ENCODE measurements around the gene MRPS35.
"Not testable (repeated sequence)": the region's sequence is repeated elsewhere in the genome, so short reads cannot be mapped to it uniquely, and the experiment has no call there.

MRPS35 gene

GRCh38 chr12:27709212-27709931, 1.3 kb upstream of the MRPS35 start:
- no peak for DNase-seq

DNA sequence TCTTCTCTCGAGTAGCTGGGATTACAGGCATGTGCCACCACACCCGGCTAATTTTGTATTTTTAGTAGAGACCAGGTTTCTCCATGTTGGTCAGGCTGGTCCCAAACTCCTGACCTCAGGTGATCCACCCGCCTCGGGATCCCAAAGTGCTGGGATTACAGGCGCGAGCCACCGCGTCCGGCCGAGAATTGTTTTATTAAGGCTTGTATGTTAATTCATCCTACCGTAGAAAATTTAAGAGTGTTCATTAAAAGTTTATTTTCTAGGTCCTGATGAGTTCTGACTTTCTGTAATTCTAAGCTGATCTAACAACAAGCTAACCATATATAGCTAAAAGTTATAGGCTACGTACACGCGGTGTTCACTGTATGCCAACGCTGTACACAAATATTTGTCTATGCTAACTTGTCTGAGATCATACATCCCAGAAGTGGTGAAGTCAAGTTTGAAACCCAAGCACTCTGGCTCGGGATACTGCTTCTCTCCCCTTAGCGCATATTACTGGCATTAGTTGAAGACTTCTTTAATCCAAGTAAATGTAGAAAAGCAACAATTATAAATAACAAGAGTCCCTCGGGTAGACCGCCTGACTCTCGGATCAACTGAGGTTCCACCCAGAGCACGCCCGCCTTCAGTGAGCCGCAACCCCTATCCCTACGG, 570 bp upstream of the MRPS35 start:
- peak; percentile 72 for DNase-seq

DNA sequence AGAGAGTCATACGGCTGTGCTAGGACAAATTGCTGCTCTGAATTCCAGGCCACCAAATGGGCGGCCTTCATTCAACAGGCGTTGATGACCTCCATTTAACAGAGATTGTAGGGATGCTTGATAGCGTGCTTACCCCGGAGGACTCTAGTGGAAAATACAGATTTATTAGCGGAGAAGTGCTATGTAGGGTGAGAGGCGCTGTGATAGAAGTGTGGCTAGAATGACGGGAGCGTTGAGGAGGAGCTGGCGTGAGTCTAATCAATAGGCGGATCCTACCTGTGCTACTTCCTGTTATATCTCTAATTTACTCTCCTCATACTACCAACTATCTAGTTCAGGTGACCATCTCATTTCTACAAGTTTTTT, 668 bp downstream of the MRPS35 start:
- no peak for DNase-seq

DNA sequence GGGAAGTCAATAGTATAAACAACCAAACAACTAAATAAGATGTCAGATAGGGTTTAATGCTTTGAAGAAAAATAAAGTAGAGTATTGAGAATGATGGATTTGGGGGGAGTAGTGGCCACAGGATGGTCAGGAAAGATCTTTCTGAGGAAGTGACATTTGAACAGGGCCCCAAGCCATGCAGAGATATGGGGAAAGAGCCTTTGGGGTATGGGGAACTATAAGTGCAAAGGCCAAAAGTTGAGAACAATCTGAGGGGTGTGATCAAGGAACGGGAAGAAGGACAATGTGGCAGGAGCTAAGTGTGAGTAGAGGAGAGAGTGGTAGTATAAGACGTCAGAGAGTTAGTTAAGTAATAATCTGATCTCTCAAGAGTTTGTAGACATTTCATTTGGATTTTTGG, 1.3 kb downstream of the MRPS35 start:
- DNase-seq = no peak

DNA sequence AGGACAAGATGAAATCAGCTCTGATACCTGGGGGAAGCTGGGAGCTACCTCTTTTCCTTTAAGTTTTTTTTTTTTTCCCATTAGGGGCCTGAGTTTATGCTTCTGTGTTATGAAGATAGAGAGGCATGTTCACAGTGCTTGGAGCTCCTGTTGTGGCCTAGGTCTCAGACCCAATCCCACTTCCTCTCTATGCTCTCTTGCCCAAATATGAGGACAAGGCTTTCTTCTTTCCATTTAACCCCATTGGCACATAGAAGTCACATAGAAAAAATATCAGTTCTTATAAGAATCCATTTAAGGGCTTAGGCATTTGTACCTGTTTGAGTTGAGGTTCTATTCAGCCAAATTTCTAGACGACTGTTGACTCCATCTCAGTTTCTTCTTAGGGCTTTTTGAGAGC, 12.6 kb downstream of the MRPS35 start:
- no peak for DNase-seq

GRCh38 chr12:27730097-27730588, 19.5 kb downstream of the MRPS35 start:
- DNase-seq = no peak

- no peak for DNase-seq
Observed at GRCh38 chr12:27732281-27732680, 21.6 kb downstream of the MRPS35 start.

DNA sequence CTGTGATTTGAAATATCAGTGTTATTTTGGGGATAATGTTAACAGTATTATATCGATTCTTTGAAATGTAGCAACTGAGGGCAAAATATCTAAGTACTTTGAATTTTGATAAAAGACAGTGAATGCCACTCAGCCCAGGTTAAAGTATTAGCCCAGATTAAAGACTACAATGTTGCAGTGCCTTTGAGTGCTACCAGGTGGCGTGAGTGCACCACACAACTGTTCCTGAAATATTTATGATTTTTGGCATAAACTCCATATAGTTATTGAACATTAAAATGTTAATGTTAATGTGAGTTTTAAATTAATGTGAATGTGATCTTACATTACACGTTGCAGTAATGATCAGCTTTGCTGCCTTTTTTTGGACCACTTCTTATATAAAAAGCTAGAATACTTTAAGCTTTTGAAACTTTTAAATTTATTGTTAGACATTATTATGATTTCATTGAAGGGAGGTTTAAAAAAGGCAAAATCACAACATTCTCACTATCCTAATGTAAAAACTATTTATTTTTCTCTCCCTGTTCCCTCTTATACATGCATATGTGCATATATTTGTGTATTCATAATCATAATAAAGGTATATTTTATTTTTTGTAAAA, 22.5 kb downstream of the MRPS35 start:
- no peak for DNase-seq

GRCh38 chr12:27733791-27734190, 23.2 kb downstream of the MRPS35 start:
- DNase-seq = no peak

GRCh38 chr12:27734321-27734720, 23.7 kb downstream of the MRPS35 start:
- not testable (repeated sequence) for DNase-seq

- DNase-seq = no peak
Observed at GRCh38 chr12:27743601-27744000, 33.0 kb downstream of the MRPS35 start.

DNA sequence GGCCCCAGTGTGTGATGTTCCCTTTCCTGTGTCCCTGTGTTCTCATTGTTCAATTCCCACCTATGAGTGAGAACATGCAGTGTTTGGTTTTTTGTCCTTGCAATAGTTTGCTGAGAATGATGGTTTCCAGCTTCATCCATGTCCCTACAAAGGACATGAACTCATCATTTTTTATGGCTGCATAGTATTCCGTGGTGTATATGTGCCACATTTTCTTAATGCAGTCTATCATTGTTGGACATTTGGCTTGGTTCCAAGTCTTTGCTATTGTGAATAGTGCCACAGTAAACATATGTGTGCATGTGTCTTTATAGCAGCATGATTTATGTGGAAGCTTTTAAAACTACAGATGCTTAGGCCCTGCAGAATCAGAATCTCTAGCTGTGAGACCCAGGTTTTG, 35.1 kb downstream of the MRPS35 start:
- not testable (repeated sequence) for DNase-seq

GRCh38 chr12:27747111-27747820, 36.6 kb downstream of the MRPS35 start:
- DNase-seq = no peak

DNA sequence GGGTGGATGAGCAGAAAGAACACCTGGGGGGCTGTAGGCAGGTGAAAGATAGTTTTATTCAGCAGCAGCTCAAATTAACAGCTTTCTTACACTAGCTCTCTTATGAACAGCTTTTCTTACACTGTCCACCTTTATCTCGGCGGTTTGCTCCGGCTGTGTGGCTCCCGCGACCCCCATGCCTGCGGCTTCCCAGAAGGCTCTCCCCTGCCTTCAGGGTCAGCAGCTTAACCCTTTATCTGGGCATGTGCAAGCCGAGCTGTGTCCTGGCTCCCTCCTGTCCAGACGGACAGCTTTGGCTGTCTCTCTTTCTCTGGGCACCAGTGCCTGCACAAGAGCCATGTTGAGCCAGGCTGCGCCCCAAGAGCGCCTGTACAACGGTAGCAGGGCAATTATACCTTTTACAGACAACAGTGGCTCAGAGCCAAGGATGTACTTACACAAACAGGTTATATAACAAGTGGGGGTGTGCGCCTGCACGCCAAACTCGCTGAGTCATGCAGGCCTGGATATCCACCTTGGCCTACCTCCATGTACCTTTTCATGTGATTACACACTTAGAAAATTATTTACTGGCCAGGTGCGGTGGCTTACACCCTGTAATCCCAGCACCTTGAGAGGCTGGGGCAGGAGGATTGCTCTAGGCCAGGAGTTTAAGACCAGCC, 40.9 kb downstream of the MRPS35 start:
- no peak for DNase-seq

DNA sequence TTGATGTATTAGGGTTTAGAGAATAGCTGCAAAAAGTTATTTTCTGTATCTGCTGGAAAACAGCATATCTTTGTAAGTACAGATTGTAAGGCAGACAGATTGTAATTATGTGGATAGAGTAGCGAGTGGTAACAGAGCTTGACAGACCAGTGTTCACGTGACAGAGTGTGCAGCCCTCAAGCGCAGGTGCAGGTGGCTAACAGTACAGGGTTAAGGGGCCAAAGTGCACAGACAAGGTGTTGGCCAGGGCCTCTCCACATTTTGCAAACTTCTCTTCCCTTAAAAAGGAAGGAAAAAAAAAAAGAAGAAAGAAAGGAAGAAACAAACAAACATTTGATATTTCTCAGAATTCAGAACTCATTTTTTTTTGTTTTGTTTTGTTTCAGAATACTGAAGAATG, 44.2 kb downstream of the MRPS35 start:
- no peak for DNase-seq

- no peak for DNase-seq
Observed at GRCh38 chr12:27756670-27757195, 46.1 kb downstream of the MRPS35 start.

GRCh38 chr12:27762757-27763156, 52.1 kb downstream of the MRPS35 start:
- no peak for DNase-seq

- DNase-seq = no peak
Observed at GRCh38 chr12:27766587-27766986, 56.0 kb downstream of the MRPS35 start.

GRCh38 chr12:27769142-27769673, 58.6 kb downstream of the MRPS35 start:
- DNase-seq = no peak

- no peak for DNase-seq
Observed at GRCh38 chr12:27771481-27772327, 61.1 kb downstream of the MRPS35 start.

DNA sequence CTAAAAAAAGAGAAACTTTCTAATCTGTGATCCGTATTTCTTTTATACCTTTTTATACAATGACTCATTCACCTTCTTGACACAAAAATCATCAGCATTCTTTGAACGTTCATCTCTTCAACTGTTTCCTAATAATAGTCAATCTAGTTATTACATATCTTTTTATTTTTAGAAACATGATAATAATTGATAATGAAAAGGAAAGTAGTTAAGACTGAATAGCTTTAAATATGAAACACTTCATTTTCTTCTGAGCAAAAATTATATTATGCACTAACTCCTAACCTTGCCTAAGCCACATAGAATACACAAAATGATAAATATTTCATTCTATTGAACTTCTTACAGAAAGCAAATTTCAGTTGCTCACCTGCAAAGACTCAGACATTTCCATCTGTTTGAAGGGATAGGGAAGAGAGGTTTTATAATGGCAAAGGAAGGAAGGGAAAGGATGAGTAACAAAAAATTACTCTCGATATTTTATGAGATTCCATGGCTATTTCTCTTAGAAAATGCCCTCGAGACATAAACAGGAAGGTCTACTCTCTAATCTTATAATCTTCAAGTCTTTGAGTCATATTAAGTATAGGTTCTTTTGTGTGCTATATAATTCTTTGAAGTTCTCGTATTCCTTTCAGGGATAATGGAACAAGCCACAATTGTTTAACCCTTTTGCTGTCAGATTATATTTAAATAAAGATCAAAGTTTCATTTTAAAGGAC, 61.9 kb downstream of the MRPS35 start:
- DNase-seq = no peak

All from NCI-H774 (cell line).